ENCODE data around the gene HACD4. TPM values are rescaled to one million over a fixed set of nuclear protein-coding genes. Genes with fewer than 3 reads are reported as not detected.

Gene HACD4
- total RNA-seq, 1 experiment from 2014 or later = 0.63 TPM

- no CpG with 5 or more reads among the region's 2 CpGs for WGBS (ENCODE audit: extremely low coverage, insufficient read length, low lambda C conversion rate)
- H3K18ac ChIP-seq (ENCODE audit: insufficient read length, low read depth, low read length) = no peak overlapping the region
- H4K91ac ChIP-seq (ENCODE audit: insufficient read length, low read depth, low read length) = no peak overlapping the region
- Mint-ChIP-seq H3K27me3 (ENCODE audit: low read depth) (no peaks in the 10 kb centered on the region), H3K9me3 (peaks cover 4% of the 10 kb centered on the region in 2 experiments; a peak in 2 of 5 replicates), H3K4me3 (no peak overlapping the region), H3K27ac (no peak overlapping the region), H3K36me3 (ENCODE audit: insufficient read depth in 1 of 3, low read depth in 3 of 3) (peaks cover 0 to 15% (median 0%) of the 10 kb centered on the region in 3 experiments; a peak in 2 of 7 replicates), H3K4me1 (peaks cover 0 to 13% of the 10 kb centered on the region in 2 experiments; a peak in 2 of 4 replicates)
- no peak overlapping the region for H3K23ac ChIP-seq (ENCODE audit: insufficient read length, low read depth, low read length)
- no peaks in the 10 kb centered on the region for H3K23me2 ChIP-seq (ENCODE audit: insufficient read length, low read depth, low read length, poor library complexity, severe bottlenecking)
- H3K4ac ChIP-seq (ENCODE audit: low read depth, low read length) = no peak overlapping the region
- no peak overlapping the region for H3K27ac ChIP-seq (ENCODE audit: insufficient read length, low read depth, low read length)
- H3K79me2 ChIP-seq (ENCODE audit: insufficient read depth, low read length) = no peaks in the 10 kb centered on the region
- H2BK5ac ChIP-seq (ENCODE audit: insufficient read length, low read length) = no peak overlapping the region
- no peak for DNase-seq
- H2AK5ac ChIP-seq (ENCODE audit: insufficient read length, low read length) = no peak overlapping the region
- TF ChIP-seq CTCF (conservative IDR thresholded peaks at IDR 0.05) = no peak
- no peak overlapping the region for H2BK12ac ChIP-seq (ENCODE audit: insufficient read length, low read depth, low read length)
- no peak overlapping the region for H3K14ac ChIP-seq (ENCODE audit: insufficient read depth, low read length)
- H2BK15ac ChIP-seq (ENCODE audit: low read depth, low read length) = no peak overlapping the region
- no peaks in the 10 kb centered on the region for H4K20me1 ChIP-seq (ENCODE audit: control insufficient read depth, insufficient read depth, insufficient read length)
- H3K9me3 ChIP-seq (ENCODE audit: control insufficient read depth, low read depth, low read length) = no peaks in the 10 kb centered on the region
- no peak overlapping the region for H2BK120ac ChIP-seq (ENCODE audit: low read depth, low read length, poor library complexity, severe bottlenecking)
- H3T11ph ChIP-seq (ENCODE audit: low read length) = no peak overlapping the region
- H2BK20ac ChIP-seq (ENCODE audit: low read depth, low read length, poor library complexity, severe bottlenecking) = no peak overlapping the region
- H3K79me1 ChIP-seq (ENCODE audit: insufficient read depth, low read depth, low read length, poor library complexity, severe bottlenecking) = no peaks in the 10 kb centered on the region
- H3K9ac ChIP-seq (ENCODE audit: extremely low read depth, insufficient read length, low read length) = no peak overlapping the region
- H3K4me2 ChIP-seq (ENCODE audit: insufficient read depth, insufficient read length, low read length) = no peak overlapping the region
- no peak overlapping the region for H2AFZ ChIP-seq (ENCODE audit: low read length)
- H3K27me3 ChIP-seq (ENCODE audit: insufficient read depth, low read length) = no peaks in the 10 kb centered on the region
- no peak overlapping the region for H4K5ac ChIP-seq (ENCODE audit: insufficient read length, low read depth, low read length)
- H3K56ac ChIP-seq (ENCODE audit: insufficient read length, low read depth, low read length) = no peak overlapping the region
- no peak overlapping the region for H4K8ac ChIP-seq (replicated peaks; ENCODE audit: insufficient read length, low read depth, low read length)
- H3K4me1 ChIP-seq (ENCODE audit: insufficient read depth, low read length) = no peaks in the 10 kb centered on the region
These were observed 7.6 kb downstream of the HACD4 start for GRCh38 chr9:21023861-21024260.

Measured in H9 (cell line).